ENCODE measurements around the gene ZDHHC20. TPM values are rescaled to one million over a fixed set of nuclear protein-coding genes. Genes with fewer than 3 reads are reported as not detected.

Gene ZDHHC20
- polyA plus RNA-seq, 2 of the 4 experiments (the other 2 are of a cell fraction) = 26.9 to 57.0 TPM

- DNase-seq (ENCODE audit: low read depth in 1 of 2, low spot score in 1 of 2) = no peak
- Histone ChIP-seq H3K27ac (no peak overlapping the region), H3K4me2 (no peak overlapping the region), H3K4me3 (no peak overlapping the region), H3K9me3 (no peaks in the 10 kb centered on the region), H3K4me1 (no peaks in the 10 kb centered on the region)
- ChIA-PET CTCF (no interaction called here), POLR2A (no interaction called here)
- no peak for ATAC-seq
- FAIRE-seq = no peak
- 12% methylated on average over 3 of the region's 3 CpGs for WGBS (ENCODE audit: missing lambda C conversion rate)
- TF ChIP-seq ZSCAN20 (CRISPR knock-in tag; IDR thresholded peaks at IDR 0.05) = no peak
- no peak for TF ChIP-seq CEBPB (IDR thresholded peaks at IDR 0.05)
- no peak for TF ChIP-seq HEYL (CRISPR knock-in tag; IDR thresholded peaks at IDR 0.05)
- no peak for TF ChIP-seq PHF8 (IDR thresholded peaks at IDR 0.05; ENCODE audit: borderline replicate concordance, low read depth)
- TF ChIP-seq CHD4 (IDR thresholded peaks at IDR 0.05; ENCODE audit: borderline replicate concordance) = no peak
- TF ChIP-seq RCOR1 (IDR thresholded peaks at IDR 0.05; ENCODE audit: low read depth, low read length) = no peak
- no peak for TF ChIP-seq CBX8 (IDR thresholded peaks at IDR 0.05)
- TF ChIP-seq, protein P1, sequence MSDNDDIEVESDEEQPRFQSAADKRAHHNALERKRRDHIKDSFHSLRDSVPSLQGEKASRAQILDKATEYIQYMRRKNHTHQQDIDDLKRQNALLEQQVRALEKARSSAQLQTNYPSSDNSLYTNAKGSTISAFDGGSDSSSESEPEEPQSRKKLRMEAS (IDR thresholded peaks at IDR 0.05) = no peak
These were observed 134.3 kb downstream of the ZDHHC20 start for GRCh38 chr13:21324803-21325202.

DNA sequence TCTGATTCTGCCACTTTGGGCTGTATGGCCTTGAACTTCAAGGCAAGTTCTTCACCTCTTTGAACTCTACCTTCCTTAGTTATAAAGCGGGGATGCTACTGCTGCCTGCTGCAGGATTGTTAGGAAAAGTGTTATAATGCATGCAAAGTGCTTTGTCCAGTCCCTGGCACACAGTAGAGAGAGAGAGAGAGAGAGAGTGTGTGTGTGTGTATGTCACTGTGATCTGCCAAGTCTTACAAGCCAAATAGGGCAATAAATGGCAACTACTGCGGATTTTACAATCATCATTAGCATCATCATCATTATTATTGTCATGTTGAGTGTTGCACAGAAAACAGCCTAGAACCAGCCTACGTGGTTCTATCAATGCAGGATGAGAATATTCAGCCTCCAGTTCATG, 136.1 kb downstream of the ZDHHC20 start:
- Histone ChIP-seq H3K4me1 (no peaks in the 10 kb centered on the region), H3K4me2 (no peak overlapping the region), H3K4me3 (no peak overlapping the region), H3K9me3 (no peaks in the 10 kb centered on the region), H3K27ac (no peak overlapping the region)
- CTCF ChIA-PET = no interaction called here
- ATAC-seq (no peak), FAIRE-seq (no peak), DNase-seq (ENCODE audit: low read depth in 1 of 2, low spot score in 1 of 2) (no peak)
- WGBS (ENCODE audit: missing lambda C conversion rate) = 0% methylated on average over 3 of the region's 3 CpGs
- POLR2A ChIA-PET = no interaction called here
- TF ChIP-seq HOXB13 (CRISPR knock-in tag; IDR thresholded peaks at IDR 0.05; ENCODE audit: low read depth) = no peak

Small RNA genes lying within 50 kb of the gene (small RNA-seq; reads per million reads assigned to genes)
- 0 reads per million in 6 experiments for gene RNA5SP25

Other genes with a start within 250 kb of the ZDHHC20 start
- gene MICU2, start 144.9 kb upstream of the ZDHHC20 start, polyA plus RNA-seq (2011; rRNA removed) = 31.3 and 42.6 TPM in 2 replicates
- 24.7 to 28.9 TPM (median 26.2 TPM) in 3 replicates for gene MICU2, start 144.9 kb upstream of the ZDHHC20 start, polyA plus RNA-seq (2017; fragmentation: RNase III; extraction: RNeasy Plus Mini Kit Qiagen cat#74134 plus additional on column Dnase treatment)
- not detected in 2 replicates for gene FGF9, start 211.8 kb upstream of the ZDHHC20 start, polyA plus RNA-seq (2011; rRNA removed)
- gene FGF9, start 211.8 kb upstream of the ZDHHC20 start, polyA plus RNA-seq (2017; fragmentation: RNase III; extraction: RNeasy Plus Mini Kit Qiagen cat#74134 plus additional on column Dnase treatment) = not detected in 3 replicates

Data from A549 (cell line).